GM19238 (cell line): ENCODE measurements around the gene GPRC5C.

Experiments
- DNase-seq: peaks from one replicate; pipeline ENCODE4 v3.0.0; 2011; ENCODE audit warnings: low spot score; ENCODE audit not compliant: insufficient read length

Gene GPRC5C

DNA sequence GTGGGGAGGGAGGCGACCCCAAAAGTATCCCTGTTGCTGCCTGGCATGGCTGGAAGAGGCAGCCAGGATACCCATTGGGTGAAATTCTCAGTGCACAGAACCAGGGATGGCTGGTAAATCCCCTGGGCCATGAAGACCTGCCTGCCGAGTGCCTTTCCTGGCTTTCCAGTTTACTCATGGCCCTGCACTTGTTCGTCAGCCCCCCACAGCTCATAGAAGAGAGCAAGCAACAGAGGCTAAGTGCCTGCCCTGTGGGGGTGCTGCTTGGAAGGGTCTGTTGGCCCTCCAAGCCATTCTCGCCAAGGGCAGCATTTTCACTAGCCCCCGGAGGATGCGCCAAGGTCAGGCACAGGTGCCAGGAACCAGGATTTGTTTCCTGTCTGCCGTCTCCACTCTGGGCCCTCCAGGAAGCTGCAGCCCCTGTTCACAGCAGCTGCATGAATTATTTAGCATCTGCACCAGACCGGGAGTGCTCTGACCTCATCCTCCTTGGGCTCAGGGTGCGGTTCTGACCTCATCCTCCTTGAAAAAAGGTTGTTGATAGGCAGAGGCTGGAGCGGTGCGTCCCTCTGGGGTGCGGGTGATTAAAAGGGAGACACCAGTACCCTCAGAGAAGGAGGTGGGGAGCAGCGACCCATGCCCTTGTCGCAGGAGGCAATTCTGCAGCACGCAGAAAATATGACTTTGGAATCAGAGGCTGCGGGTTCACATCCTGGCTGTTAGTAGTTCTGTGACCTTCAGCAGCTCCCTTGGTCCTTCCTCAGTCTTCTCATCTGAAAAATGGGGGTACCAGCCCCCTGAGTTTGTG lies 20.3 kb downstream of the GPRC5C start:
- no peak for DNase-seq

- DNase-seq = no peak
Observed at GRCh38 chr17:74452841-74453661, 21.2 kb downstream of the GPRC5C start.

GRCh38 chr17:74453665-74454196 lies 21.8 kb downstream of the GPRC5C start:
- DNase-seq = peak; percentile 97

GRCh38 chr17:74454197-74455024 lies 22.5 kb downstream of the GPRC5C start:
- DNase-seq = no peak

DNA sequence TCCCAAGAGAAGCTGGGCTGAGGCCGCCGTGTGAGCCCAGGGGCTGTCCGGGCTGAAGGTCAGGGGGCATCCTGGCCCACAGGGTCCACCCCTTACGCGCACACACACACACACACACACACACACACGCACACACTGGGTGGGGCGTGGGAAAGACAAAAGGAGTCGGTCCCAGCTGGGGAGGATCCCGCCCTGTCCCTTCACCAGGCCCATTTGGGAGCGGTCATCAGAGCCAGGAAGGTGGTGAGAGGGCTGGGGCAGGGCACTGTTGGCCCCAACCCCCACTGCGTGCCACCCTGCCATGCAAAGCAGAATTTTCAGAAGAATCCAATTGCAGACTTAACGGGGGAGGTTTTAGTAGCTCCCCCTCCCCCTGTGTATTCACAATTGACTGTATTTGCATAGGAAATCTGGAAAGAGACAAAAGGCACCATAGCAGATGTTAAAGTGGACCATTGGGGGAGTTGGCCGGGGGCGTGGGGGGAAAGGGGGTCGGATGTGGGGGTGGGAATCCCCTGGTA lies 23.2 kb downstream of the GPRC5C start:
- no peak for DNase-seq

DNA sequence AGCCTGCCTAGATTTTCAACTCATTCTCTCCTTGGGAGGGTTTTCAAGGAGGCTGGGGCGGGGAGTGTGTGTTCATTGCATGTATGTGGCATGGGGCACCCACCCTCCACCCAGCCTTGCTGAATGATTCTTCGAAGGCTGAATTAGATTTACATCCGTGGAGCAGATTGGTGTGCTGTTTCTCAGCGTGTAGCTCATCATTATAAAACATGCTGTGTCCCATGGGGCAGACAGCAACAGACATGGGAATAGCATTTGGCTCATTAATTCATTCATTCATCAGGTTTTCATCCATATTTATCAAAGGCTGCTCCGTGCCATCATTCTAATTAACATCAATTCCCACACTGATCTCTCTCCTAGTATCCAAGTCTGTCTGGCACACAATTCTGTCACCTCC lies 23.9 kb downstream of the GPRC5C start:
- DNase-seq = no peak

GRCh38 chr17:74457146-74457819 lies 25.4 kb downstream of the GPRC5C start:
- peak; percentile 63 for DNase-seq

- DNase-seq = no peak
Observed at GRCh38 chr17:74457820-74458166, 25.9 kb downstream of the GPRC5C start.

GRCh38 chr17:74458835-74459234 lies 26.9 kb downstream of the GPRC5C start:
- no peak for DNase-seq

DNA sequence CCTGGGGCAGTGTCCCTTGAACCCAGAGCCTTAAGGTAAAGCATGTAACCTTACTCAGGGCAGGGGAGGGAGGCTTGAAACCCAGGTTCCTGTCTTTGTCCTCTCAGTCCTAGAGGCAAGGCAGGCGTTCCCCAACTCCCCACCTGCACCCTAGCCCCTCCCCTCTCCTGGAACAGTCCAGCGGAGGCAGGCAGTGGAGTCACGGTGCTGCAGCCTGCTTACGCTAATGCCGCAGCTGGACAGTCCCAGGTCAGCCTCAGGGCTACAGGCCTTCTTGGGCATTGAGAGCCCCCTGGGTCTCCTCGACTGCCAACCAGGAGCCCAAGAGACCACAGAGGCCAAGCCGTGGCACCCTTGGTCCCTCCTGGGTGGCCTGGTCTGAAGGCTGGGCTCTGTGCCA lies 27.7 kb downstream of the GPRC5C start:
- no peak for DNase-seq

DNA sequence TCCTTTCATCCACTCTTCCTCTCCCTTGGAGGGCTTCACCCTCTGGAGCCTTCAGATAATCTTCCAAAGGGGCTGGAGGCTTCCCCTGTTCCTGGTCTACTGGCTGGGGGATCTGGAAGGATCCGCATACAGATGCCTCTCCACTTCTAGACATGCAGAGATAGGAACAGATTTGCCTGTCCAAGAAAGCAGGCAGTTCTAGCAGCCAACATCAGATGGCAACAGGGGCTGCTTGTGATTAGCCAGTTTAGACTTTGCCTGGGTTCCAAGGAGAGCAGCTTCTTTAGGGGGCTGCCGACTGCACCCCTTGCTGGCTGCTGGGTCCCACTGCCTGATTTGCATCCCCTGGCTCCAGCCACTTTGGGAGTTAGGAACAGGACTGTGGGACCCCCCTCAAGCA lies 28.4 kb downstream of the GPRC5C start:
- DNase-seq = no peak

GRCh38 chr17:74460996-74461395 lies 29.1 kb downstream of the GPRC5C start:
- DNase-seq = no peak

GRCh38 chr17:74461611-74462010 lies 29.7 kb downstream of the GPRC5C start:
- DNase-seq = no peak

- no peak for DNase-seq
Observed at GRCh38 chr17:74464730-74465377, 33.0 kb downstream of the GPRC5C start.

- DNase-seq = no peak
Observed at GRCh38 chr17:74465378-74466110, 33.7 kb downstream of the GPRC5C start.

GRCh38 chr17:74466111-74466827 lies 34.4 kb downstream of the GPRC5C start, which contains the start of gene CD300A:
Gene CD300A, plus strand, starts transcription at chr17:74466634. Its CDS starts 70 bp downstream, at chr17:74466704.
- DNase-seq = no peak

DNA sequence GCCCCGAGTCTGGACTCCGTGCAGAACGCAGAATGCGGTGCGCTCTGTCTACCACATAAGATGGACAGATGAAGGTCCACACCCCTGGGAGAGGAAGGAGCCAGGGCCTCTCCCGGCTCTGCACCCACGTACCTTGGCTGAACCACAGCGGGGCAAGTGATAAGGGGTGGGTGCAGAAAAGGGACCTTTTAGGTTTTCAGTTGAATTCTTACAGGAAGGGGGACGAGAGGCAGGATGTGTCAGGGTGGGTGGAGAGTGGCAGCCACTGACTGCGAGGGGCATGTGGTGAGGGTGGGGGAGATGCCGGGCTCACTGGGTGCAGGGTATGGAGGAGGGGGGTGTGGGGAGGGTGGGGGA lies 34.9 kb downstream of the GPRC5C start:
- DNase-seq = no peak

GRCh38 chr17:74467221-74467951 lies 35.5 kb downstream of the GPRC5C start:
- peak; percentile 76 for DNase-seq
